DND-41 (cell line): Measurements from ENCODE around the gene TRO.

ENCODE experiments used
- ATAC-seq: fragments of 200-7000 bp; cut with Tn5 transposase; 3 replicates; pipeline ENCODE4 v1.9.1; 2021; ENCODE audit warnings: low read depth; ENCODE audit not compliant: insufficient read depth
- DNase-seq: peaks from one replicate; pipeline ENCODE4 v3.0.0-alpha.2; 2020
- H2AFZ ChIP-seq: 2 replicates; pipeline ENCODE4 v1.6.0; 2012; ENCODE audit warnings: low read depth, low read length
- H3K27ac ChIP-seq: 2 replicates; pipeline ENCODE4 v1.5.1; 2012; ENCODE audit warnings: low read length, inconsistent platforms
- H3K27me3 ChIP-seq: fragments of 200-600 bp; sonication (generic); 2 replicates; pipeline ENCODE4 v1.6.0; 2012; ENCODE audit warnings: low read length, mild to moderate bottlenecking, inconsistent platforms; ENCODE audit not compliant: insufficient read depth, poor library complexity
- H3K36me3 ChIP-seq: 2 replicates; pipeline ENCODE4 v1.5.1; 2012; ENCODE audit warnings: low read length, inconsistent platforms; ENCODE audit not compliant: insufficient read depth
- H3K4me1 ChIP-seq: 2 replicates; pipeline ENCODE4 v1.5.1; 2012; ENCODE audit warnings: mild to moderate bottlenecking, low read length; ENCODE audit not compliant: insufficient read depth
- H3K4me2 ChIP-seq: 2 replicates; pipeline ENCODE4 v1.6.0; 2012; ENCODE audit warnings: mild to moderate bottlenecking, moderate library complexity, low read length, inconsistent platforms; ENCODE audit not compliant: insufficient read depth
- H3K4me3 ChIP-seq, 2 experiments: fragments of 200-600 bp in 1 of 2; shearing (Covaris generic) in 1 of 2; 2 replicates each; pipeline ENCODE4 v1.5.1; 2012 to 2016; ENCODE audit warnings: inconsistent platforms in 2 of 2, low read length in 2 of 2, mild to moderate bottlenecking in 2 of 2, low read depth in 1 of 2, moderate library complexity in 1 of 2
- H3K79me2 ChIP-seq: 2 replicates; pipeline ENCODE4 v1.6.0; 2012; ENCODE audit warnings: low read length, inconsistent platforms; ENCODE audit not compliant: insufficient read depth
- H3K9ac ChIP-seq: 2 replicates; pipeline ENCODE4 v1.6.0; 2012; ENCODE audit warnings: low read depth, mild to moderate bottlenecking, inconsistent platforms, low read length, moderate library complexity
- H3K9me3 ChIP-seq: 2 replicates; pipeline ENCODE4 v1.5.1; 2012; ENCODE audit warnings: low read length, moderate library complexity, mild to moderate bottlenecking, inconsistent platforms; ENCODE audit not compliant: insufficient read depth, severe bottlenecking
- H4K20me1 ChIP-seq: 2 replicates; pipeline ENCODE4 v1.6.0; 2012; ENCODE audit warnings: low read length; ENCODE audit not compliant: insufficient read depth
- CTCF ChIP-seq: IDR thresholded peaks from 2 replicates; pipeline ENCODE4 v1.5.1; 2012; ENCODE audit warnings: borderline replicate concordance, low read length, moderate library complexity, mild to moderate bottlenecking; ENCODE audit not compliant: poor library complexity, severe bottlenecking; ENCODE audit errors: extremely low read depth
- EZH2 ChIP-seq: IDR thresholded peaks from 3 replicates; pipeline ENCODE4 v1.6.1; 2012; ENCODE audit warnings: borderline replicate concordance, low read depth, mild to moderate bottlenecking, moderate library complexity, low read length, inconsistent platforms; ENCODE audit not compliant: severe bottlenecking

TRO gene

GRCh38 chrX:54894159-54894558, 26.5 kb upstream of the TRO start:
- H3K27me3 ChIP-seq, result no peaks in the 10 kb centered on the region
- no peaks in the 10 kb centered on the region for H3K36me3 ChIP-seq
- no peak overlapping the region for H3K27ac ChIP-seq
- no peak overlapping the region for H2AFZ ChIP-seq
- H3K79me2 ChIP-seq, result no peaks in the 10 kb centered on the region
- DNase-seq, result no peak
- no peak for ATAC-seq
- H3K4me1 ChIP-seq, result no peaks in the 10 kb centered on the region
- H3K9ac ChIP-seq, result no peak overlapping the region
- TF ChIP-seq EZH2 (no peak), CTCF (no peak)
- H3K4me3 ChIP-seq, result no peak overlapping the region
- no peaks in the 10 kb centered on the region for H4K20me1 ChIP-seq
- no peak overlapping the region for H3K4me2 ChIP-seq
- no peaks in the 10 kb centered on the region for H3K9me3 ChIP-seq

GRCh38 chrX:54909941-54910340, 10.7 kb upstream of the TRO start:
- Histone ChIP-seq H3K4me2 (no peak overlapping the region), H3K27me3 (no peaks in the 10 kb centered on the region), H3K9me3 (no peaks in the 10 kb centered on the region), H4K20me1 (no peaks in the 10 kb centered on the region), H3K9ac (no peak overlapping the region), H3K4me3 (no peak overlapping the region), H3K79me2 (no peaks in the 10 kb centered on the region), H2AFZ (no peak overlapping the region), H3K27ac (no peak overlapping the region), H3K4me1 (no peaks in the 10 kb centered on the region), H3K36me3 (no peaks in the 10 kb centered on the region)
- TF ChIP-seq CTCF (no peak), EZH2 (no peak)
- ATAC-seq (no peak), DNase-seq (no peak)

GRCh38 chrX:54921427-54922021, 900 bp downstream of the TRO start:
- no peaks in the 10 kb centered on the region for H3K27me3 ChIP-seq
- ATAC-seq, result peak; percentile 52; the same call in 2 of the 3 replicates

More at GRCh38 chrX:54921427-54922021, 900 bp downstream of the TRO start:
- Histone ChIP-seq H3K9me3 (no peaks in the 10 kb centered on the region), H3K9ac (peak overlapping the region; percentile 47), H3K36me3 (no peaks in the 10 kb centered on the region), H3K4me2 (peak overlapping the region; percentile 83), H3K79me2 (no peaks in the 10 kb centered on the region), H3K27ac (no peak overlapping the region), H2AFZ (peak overlapping the region; percentile 88), H3K4me1 (peaks cover 11% of the 10 kb centered on the region), H4K20me1 (no peaks in the 10 kb centered on the region), H3K4me3 (peak overlapping the region; percentile 32 to 72; a peak in 3 of 4 replicates)
- peak; percentile 17 for DNase-seq
- TF ChIP-seq CTCF, result no peak
- TF ChIP-seq EZH2, result no peak
